NCI-H1105 treated with DMSO at 0.1 percent for 48 hours (cell line): Measurements from ENCODE around the gene OBI1.

Experiments used
- DNase-seq: peaks from one replicate; lab custom pipeline; 2025; lab: John Stamatoyannopoulos, UW

OBI1 gene

DNA sequence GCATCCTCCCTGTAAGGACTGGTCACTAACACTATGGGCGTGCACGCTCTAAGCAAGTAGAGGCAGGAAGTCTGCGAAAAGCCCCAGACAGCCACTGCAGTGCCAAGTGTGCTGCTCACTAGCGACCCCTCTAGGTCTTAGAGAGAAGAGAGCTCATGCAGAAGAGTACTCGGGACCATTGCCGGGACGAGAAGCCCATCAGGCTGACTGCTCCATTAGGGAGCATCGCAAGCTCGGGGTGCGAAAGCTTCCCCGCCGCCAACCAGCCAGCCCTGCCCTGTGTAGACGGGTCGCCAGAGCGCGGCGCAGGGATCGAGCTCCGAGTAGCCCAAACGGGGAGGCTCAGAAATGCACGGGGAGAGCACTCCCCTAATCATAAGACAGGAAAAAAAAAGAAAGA is 72.2 kb downstream of the OBI1 start:
- no peak for DNase-seq

GRCh38 chr13:78576261-78576660 is 82.7 kb downstream of the OBI1 start:
- DNase-seq: no peak

- no peak for DNase-seq
Observed at GRCh38 chr13:78572459-78572858, 86.5 kb downstream of the OBI1 start.

- DNase-seq: no peak
Observed at GRCh38 chr13:78569029-78569428, 89.9 kb downstream of the OBI1 start.

- no peak for DNase-seq
Observed at GRCh38 chr13:78566631-78567030, 92.3 kb downstream of the OBI1 start.
